ENCODE measurements around the gene WNT6.

Gene WNT6

DNA sequence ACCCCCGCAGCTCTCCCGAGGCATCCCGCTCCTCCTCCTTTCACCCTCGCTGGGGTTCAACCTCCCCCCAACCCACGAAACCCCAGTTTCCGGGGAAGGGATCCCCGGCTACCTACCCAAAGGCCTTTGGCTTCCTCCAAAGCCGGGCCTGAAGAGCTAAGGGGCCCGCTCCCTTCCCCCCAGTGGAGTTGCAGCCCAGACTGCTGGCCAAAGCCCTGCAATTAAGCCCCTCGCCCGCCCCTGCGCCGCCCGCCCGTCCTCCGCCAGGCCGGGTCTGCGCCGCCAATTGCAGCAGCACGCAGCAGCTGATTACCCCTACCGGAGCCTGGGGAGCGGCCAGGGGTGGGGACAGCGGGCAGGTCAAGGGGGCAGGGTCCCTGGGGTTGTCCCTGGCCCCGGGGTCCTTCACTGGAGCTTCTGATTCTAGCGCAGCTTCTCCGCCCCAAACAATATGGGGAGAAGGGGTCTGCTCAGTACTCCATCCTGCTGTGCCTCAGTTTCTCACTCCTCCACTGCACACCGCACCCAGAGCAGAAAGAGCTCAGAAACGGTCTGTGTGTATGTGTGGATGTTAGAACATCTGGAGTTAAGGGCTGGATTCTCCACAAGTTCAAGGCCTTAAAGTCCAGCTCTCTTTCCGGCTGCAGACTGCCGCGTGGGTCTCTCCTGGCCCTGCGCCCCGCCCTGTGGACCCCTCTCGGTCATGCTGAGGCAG, 37.9 kb downstream of the WNT6 start:
- H3K9ac ChIP-seq (ENCODE audit: low read length): no peak overlapping the region
- peaks cover 100% of the 10 kb centered on the region for H3K27me3 ChIP-seq (ENCODE audit: control insufficient read depth, insufficient read depth, low read length)
- H3K36me3 ChIP-seq (ENCODE audit: control insufficient read depth, low read depth, low read length): no peaks in the 10 kb centered on the region
- peak overlapping the region; percentile 34 for H3K4me3 ChIP-seq (ENCODE audit: low read length)
- H3K27ac ChIP-seq (ENCODE audit: low read length): no peak overlapping the region
- H3K4me1 ChIP-seq (ENCODE audit: control insufficient read depth, low read depth, low read length): peaks cover 24% of the 10 kb centered on the region
- H3K9me3 ChIP-seq (ENCODE audit: control insufficient read depth, low read depth, low read length): no peaks in the 10 kb centered on the region

DNA sequence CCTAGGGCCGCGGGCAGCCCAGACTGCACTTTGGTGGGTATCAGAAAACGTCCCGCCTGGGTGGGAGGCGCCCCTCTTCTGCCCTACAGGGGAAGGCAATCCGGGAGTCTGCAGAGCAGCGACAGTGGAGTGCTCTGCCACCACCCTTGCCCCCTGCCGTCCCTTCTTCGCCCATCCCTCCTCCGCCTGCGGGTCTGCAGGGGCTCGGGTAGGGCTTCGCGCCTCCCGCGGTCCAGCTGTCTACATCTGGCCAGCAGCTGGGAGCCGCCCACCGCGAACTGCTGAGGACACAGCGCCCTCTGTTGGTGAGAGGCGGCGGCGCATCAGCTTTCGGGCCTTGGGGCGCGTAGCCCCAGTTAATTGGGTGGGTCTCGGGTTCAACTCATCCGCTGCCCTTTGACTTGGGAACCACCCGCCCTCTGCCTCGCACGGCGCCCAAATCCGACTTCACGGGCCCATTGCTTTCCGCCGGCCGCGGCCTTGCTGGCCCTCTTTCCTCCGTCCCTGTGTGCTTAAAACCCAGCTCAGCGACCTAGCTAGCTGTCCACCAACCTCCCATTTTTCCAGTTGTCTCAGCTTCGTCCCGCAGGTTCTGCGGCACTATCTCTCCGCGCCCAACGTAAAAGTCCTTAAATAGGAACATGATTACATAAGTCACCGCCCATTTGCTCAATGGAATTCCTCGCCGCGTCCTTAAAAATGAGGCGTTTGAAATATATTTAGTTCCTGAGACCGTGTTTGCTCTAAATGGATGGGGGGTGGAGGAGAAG, 38.7 kb downstream of the WNT6 start:
- Histone ChIP-seq H3K4me1 (ENCODE audit: control insufficient read depth, low read depth, low read length) (peaks cover 24% of the 10 kb centered on the region), H3K27ac (ENCODE audit: low read length) (no peak overlapping the region), H3K9ac (ENCODE audit: low read length) (no peak overlapping the region), H3K4me3 (ENCODE audit: low read length) (no peak overlapping the region), H3K36me3 (ENCODE audit: control insufficient read depth, low read depth, low read length) (no peaks in the 10 kb centered on the region), H3K27me3 (ENCODE audit: control insufficient read depth, insufficient read depth, low read length) (peaks cover 100% of the 10 kb centered on the region), H3K9me3 (ENCODE audit: control insufficient read depth, low read depth, low read length) (no peaks in the 10 kb centered on the region)

DNA sequence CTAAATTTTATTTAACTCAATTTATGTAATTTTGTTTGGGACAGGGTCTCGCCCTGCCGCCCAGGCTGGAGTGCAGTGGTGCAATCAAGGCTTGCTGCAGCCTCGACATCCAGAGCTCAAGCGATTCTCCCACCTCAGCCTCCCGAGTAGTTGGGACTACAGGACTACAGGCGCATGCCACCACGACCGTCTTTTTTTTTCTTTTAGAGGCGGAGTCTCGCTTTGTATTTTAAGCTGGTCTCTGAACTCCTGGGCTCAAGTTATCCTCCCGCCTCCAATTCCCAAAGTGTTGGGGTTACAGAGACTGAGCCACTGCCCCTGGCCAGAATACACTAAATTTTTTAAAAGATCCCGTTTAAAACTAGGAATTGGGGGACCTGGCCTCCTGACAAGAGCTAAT, 39.5 kb downstream of the WNT6 start:
- H3K27ac ChIP-seq (ENCODE audit: low read length): no peak overlapping the region
- no peak overlapping the region for H3K9ac ChIP-seq (ENCODE audit: low read length)
- H3K4me1 ChIP-seq (ENCODE audit: control insufficient read depth, low read depth, low read length): peaks cover 24% of the 10 kb centered on the region
- peaks cover 99% of the 10 kb centered on the region for H3K27me3 ChIP-seq (ENCODE audit: control insufficient read depth, insufficient read depth, low read length)
- no peaks in the 10 kb centered on the region for H3K36me3 ChIP-seq (ENCODE audit: control insufficient read depth, low read depth, low read length)
- no peak overlapping the region for H3K4me3 ChIP-seq (ENCODE audit: low read length)
- no peaks in the 10 kb centered on the region for H3K9me3 ChIP-seq (ENCODE audit: control insufficient read depth, low read depth, low read length)

DNA sequence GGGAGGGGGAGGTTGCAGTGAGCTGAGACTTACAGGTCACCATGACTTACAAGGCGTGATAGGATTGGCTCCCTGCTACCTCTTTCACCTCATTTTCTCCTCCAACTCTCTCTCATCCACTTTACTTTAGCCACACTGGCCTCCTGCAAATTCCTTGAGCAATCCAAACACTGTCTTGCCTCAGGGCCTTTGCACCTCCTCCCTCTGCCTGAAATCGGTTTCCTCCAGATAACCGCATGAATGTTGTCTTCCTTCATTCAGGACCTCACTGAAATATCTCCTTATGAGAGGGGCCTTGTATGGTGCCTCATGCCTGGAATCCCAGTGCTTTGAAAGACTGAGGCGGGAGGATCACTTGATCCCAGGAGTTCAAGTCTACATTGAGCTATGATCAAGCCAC, 42.8 kb downstream of the WNT6 start:
- Histone ChIP-seq H3K9ac (ENCODE audit: low read length) (no peak overlapping the region), H3K4me1 (ENCODE audit: control insufficient read depth, low read depth, low read length) (peaks cover 5% of the 10 kb centered on the region), H3K36me3 (ENCODE audit: control insufficient read depth, low read depth, low read length) (no peaks in the 10 kb centered on the region), H3K9me3 (ENCODE audit: control insufficient read depth, low read depth, low read length) (no peaks in the 10 kb centered on the region), H3K4me3 (ENCODE audit: low read length) (no peak overlapping the region), H3K27me3 (ENCODE audit: control insufficient read depth, insufficient read depth, low read length) (peaks cover 95% of the 10 kb centered on the region), H3K27ac (ENCODE audit: low read length) (no peak overlapping the region)

DNA sequence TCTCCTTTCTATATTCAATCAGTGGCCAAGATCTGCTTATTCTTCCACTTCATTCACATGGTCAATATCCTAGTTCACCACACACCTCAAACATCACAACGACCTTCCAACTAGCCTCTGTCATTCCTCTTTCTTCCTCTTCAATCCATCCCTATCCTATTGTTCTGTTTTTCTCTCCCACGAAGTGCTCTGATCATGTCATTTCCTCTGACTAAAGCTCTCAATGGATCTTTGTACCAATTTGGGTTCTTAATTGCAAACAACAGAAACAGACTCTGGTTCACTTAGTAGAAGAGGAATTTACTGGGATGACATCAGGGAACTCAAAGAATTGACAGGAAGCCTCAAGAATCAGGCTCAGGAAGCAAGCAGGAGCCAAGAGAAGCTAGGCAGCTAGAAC, 44.6 kb downstream of the WNT6 start:
- Histone ChIP-seq H3K27me3 (ENCODE audit: control insufficient read depth, insufficient read depth, low read length) (peaks cover 90% of the 10 kb centered on the region), H3K9me3 (ENCODE audit: control insufficient read depth, low read depth, low read length) (no peaks in the 10 kb centered on the region), H3K4me3 (ENCODE audit: low read length) (no peak overlapping the region), H3K9ac (ENCODE audit: low read length) (no peak overlapping the region), H3K36me3 (ENCODE audit: control insufficient read depth, low read depth, low read length) (no peaks in the 10 kb centered on the region), H3K4me1 (ENCODE audit: control insufficient read depth, low read depth, low read length) (no peaks in the 10 kb centered on the region), H3K27ac (ENCODE audit: low read length) (no peak overlapping the region)

DNA sequence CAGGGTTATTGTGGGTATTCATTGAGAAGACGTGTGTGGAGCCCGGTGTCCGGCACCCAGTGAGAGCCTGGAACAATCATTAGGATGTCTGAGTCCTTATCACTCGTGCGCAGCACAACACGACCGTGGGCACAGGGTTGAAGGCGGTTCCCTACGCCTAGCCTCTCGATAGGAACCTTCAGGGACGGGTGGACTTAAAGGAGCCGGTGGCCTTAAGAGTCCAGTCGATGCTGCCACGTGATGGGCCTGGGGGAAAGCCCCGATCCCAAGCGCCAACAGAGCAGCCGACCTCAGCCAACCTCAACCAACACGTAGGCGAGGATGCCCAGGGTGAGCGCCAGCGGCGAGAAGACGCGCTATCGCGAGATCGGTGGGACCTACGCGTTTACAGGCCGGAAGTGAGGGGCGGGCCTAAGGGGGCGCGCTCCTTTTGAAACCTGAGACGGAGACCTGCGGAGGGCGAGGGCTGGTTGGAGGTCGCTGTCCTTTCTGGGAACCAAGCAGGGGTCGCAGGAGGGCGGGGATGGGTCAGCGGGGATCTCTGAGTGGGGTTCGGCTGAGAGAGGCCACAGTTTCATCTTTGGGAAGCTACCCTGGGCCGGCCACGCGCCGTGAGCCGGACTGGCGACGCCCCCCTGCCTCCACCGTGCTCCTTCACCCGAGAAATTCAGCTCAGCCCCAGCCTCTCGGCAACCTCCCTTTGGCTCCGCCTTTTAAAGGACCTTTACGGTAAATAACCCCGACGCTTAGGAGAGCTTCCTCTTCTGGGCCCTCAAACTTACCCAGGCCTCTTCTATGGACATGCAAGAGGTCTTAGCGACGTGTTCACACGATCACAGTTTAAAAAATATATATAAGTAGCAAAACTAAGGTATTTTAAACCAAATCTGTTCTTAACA, 49.4 kb downstream of the WNT6 start:
- no peaks in the 10 kb centered on the region for H3K9me3 ChIP-seq (ENCODE audit: control insufficient read depth, low read depth, low read length)
- H3K27me3 ChIP-seq (ENCODE audit: control insufficient read depth, insufficient read depth, low read length): peaks cover 43% of the 10 kb centered on the region
- no peaks in the 10 kb centered on the region for H3K36me3 ChIP-seq (ENCODE audit: control insufficient read depth, low read depth, low read length)
- peak overlapping the region; percentile 69 for H3K9ac ChIP-seq (ENCODE audit: low read length)
- peak overlapping the region; percentile 79 for H3K4me3 ChIP-seq (ENCODE audit: low read length)
- peaks cover 3% of the 10 kb centered on the region for H3K4me1 ChIP-seq (ENCODE audit: control insufficient read depth, low read depth, low read length)
- H3K27ac ChIP-seq (ENCODE audit: low read length): peak overlapping the region; percentile 37

DNA sequence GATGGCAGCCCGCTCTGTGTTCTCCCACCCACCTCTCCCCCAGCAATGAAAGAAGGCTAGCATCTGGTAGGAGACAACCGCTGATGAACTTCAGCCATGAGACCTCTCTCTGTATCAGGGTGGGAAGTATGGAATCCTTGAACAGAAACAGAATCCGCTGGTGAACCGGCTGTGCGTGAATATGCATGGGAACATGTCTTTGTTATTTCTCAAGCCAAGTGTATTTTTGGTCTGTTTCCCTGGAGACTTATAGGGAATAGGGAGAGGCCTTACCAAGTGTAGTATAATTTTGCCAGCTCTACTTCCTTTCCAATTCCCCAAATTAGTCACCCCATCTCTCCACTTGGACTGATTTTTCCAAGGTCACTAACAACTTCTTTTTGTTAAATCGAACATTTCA, 51.1 kb downstream of the WNT6 start:
- no peaks in the 10 kb centered on the region for H3K36me3 ChIP-seq (ENCODE audit: control insufficient read depth, low read depth, low read length)
- H3K4me3 ChIP-seq (ENCODE audit: low read length): no peak overlapping the region
- H3K9ac ChIP-seq (ENCODE audit: low read length): no peak overlapping the region
- H3K27me3 ChIP-seq (ENCODE audit: control insufficient read depth, insufficient read depth, low read length): peaks cover 27% of the 10 kb centered on the region
- H3K4me1 ChIP-seq (ENCODE audit: control insufficient read depth, low read depth, low read length): peaks cover 3% of the 10 kb centered on the region
- no peak overlapping the region for H3K27ac ChIP-seq (ENCODE audit: low read length)
- H3K9me3 ChIP-seq (ENCODE audit: control insufficient read depth, low read depth, low read length): no peaks in the 10 kb centered on the region

DNA sequence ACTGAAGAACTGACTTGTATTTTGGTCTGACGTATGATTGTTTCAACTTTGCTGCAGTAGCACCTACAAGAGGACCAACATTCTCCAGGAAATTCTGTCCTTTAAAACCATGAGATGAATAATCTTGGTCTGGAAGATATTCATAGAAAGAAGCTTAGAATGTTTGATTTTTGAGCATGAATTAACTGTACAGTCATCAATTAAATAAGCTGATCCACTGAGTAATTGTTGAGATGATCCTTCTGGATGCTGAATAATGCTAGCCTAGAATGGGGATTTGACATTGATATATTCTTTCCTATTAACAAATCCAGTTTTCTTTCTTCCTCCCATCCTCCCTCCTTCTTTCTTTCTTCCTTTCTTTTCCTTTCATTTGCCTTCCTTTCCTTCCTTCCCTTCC, 60.9 kb downstream of the WNT6 start:
- H3K4me3 ChIP-seq (ENCODE audit: low read length): no peak overlapping the region
- no peaks in the 10 kb centered on the region for H3K9me3 ChIP-seq (ENCODE audit: control insufficient read depth, low read depth, low read length)
- H3K9ac ChIP-seq (ENCODE audit: low read length): no peak overlapping the region

More for the DNA sequence above, 60.9 kb downstream of the WNT6 start:
- H3K4me1 ChIP-seq (ENCODE audit: control insufficient read depth, low read depth, low read length): no peaks in the 10 kb centered on the region
- H3K36me3 ChIP-seq (ENCODE audit: control insufficient read depth, low read depth, low read length): no peaks in the 10 kb centered on the region
- H3K27ac ChIP-seq (ENCODE audit: low read length): no peak overlapping the region
- no peaks in the 10 kb centered on the region for H3K27me3 ChIP-seq (ENCODE audit: control insufficient read depth, insufficient read depth, low read length)
